T47D (cell line): Measurements from ENCODE around the gene PGP.
A peak's percentile ranks its signal among the peaks of the same experiment; 100 is the strongest.

Experiments
- DNase-seq, 2 experiments: peaks; one replicate each; pipeline versions ENCODE4 v3.0.0 to v3.0.0-alpha.2; 2011 to 2012; ENCODE audit warnings: low read depth in 1 of 2, low spot score in 1 of 2
- JUND ChIP-seq: IDR thresholded peaks from 2 replicates; pipeline ENCODE4 v1.6.1; 2012; ENCODE audit warnings: low read depth
- in situ Hi-C: cut with HindIII; loops from 2 replicates; pipeline ENCODE4 v1.10.0; 2016; ENCODE audit warnings: low sequenced_read_pairs, low pct_unique_long_range_greater_than_20kb

The PGP gene

DNA sequence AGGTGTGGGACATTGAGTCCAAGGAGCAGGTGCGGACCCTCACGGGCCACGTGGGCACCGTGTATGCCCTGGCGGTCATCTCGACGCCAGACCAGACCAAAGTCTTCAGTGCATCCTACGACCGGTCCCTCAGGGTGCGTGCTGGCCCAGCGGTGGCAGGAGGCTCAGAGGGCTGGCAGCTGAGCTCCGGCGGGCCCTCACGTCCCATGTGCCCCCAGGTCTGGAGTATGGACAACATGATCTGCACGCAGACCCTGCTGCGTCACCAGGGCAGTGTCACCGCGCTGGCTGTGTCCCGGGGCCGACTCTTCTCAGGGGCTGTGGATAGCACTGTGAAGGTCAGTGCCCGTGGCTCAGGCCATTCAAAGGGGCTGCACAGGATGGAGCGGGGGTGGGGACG lies 38.6 kb downstream of the PGP start:
- TF ChIP-seq JUND, result no peak
- no peak for DNase-seq
- in situ Hi-C loops, result no loop called here

- in situ Hi-C loops, result no loop called here
- TF ChIP-seq JUND, result no peak
- no peak for DNase-seq
Observed at GRCh38 chr16:2175454-2175853, 39.2 kb downstream of the PGP start.

DNA sequence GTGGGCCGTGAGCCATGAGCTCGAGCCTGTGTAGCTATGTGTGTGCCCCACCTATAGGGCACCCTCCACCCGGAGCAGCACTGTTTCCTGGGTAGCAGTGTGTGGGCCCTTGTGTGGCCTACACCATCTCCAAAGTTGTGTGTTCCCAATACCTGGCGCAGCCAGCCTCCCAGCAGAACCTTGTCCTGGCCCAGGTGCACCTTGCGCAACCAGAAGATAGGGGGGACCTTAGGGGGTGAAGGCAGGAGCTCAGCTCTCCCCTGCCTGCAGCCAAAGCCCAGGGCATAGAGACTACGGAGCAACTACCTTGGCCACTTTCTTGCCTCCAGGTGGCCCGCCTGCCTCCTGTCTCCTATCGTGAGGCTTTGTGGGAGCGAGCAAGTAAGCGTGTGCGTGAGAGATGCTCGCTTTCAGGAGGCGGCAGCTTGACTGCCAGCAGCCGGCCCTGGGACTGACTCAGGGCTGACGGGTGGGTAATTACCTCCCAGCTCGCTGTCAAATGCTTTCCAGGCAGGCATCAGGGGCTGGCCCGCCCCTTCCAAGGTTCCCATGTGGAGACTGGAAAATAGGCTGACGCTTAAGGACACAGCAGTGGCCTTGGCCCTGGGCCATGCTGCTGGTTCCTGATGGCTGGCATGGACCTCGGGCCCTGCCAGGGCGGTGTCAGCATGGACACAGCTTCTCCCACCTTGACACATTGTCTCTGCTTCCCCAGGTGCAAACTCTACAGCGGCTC lies 40.1 kb downstream of the PGP start:
- no peak for TF ChIP-seq JUND
- in situ Hi-C loops, result no loop called here
- DNase-seq, result no peak

DNA sequence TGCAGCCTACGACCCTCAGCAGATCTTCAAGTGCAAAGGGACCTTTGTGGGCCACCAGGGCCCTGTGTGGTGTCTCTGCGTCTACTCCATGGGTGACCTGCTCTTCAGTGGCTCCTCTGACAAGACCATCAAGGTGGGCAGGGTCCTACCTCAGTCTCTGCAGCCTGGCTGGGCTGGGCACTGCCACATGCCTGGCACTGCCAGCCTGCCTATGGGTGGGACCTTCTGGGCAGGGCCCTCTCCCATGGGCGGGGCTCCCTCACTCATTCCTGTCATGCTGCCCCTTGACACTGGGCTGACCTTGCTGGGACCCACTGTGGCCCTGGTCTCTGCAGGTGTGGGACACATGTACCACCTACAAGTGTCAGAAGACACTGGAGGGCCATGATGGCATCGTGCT lies 40.7 kb downstream of the PGP start:
- DNase-seq, result no peak
- TF ChIP-seq JUND, result no peak
- in situ Hi-C loops, result no loop called here

- no peak for TF ChIP-seq JUND
- DNase-seq, result no peak
- in situ Hi-C loops, result no loop called here
Observed at GRCh38 chr16:2173366-2173765, 41.3 kb downstream of the PGP start.

DNA sequence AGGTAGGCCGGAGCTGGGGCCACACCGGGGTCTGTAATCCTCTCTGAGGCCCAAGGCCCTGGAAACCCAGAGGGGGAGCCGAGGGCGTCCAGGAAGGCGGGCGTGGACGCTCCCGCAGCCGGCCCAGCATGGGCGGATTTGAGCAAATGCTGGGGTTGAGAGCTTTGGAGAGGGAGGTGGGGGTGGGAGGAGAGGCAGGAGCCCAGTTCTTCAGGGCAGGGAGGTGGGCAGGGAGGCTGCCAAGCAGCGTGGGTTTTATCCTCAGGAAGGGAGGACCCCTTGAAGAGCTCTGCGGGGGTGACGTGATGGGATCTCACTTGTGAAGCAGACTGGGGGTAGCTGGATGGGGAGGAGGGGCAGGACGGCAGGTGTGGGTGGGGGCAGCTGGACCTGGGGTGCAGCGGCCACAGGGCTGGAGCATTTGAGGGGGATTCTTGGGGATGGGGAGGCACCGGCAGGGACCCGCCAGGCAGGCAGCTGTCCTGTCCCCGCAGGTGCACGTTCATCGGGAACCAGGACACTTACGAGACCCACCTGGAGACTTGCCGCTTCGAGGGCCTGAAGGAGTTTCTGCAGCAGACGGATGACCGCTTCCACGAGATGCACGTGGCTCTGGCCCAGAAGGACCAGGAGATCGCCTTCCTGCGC lies 41.8 kb downstream of the PGP start:
- no peak for DNase-seq
- in situ Hi-C loops, result no loop called here
- TF ChIP-seq JUND, result no peak

DNA sequence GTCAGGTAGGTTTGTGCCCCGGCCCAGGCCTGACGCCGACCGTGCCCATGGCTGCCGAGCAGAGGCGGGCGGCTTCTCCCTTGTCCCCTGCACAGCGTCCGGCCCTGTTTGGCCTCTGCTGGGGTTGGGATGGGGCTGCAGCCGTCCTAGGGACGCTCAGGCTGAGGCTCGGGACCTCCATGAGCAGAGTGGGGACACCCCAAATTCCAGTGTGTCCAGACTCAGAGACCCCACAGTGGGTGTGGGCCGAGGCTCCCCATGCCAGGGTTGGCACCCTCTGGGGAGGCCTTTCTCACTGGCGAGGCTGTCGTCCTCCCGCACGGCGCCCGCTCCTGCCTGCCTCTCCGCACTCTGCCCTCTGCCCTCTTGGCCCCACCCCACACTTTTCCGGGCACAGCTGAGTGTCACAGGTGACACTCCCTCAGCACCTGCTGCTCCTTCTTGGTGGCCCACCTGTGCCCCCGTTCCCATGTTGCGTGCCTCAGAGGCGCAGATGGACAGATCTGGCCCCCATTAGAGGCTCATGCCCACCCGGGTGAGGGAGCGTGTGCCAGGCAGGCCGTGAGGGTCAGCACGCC lies 43.0 kb downstream of the PGP start:
- no peak for TF ChIP-seq JUND
- no peak for DNase-seq
- in situ Hi-C loops, result no loop called here

DNA sequence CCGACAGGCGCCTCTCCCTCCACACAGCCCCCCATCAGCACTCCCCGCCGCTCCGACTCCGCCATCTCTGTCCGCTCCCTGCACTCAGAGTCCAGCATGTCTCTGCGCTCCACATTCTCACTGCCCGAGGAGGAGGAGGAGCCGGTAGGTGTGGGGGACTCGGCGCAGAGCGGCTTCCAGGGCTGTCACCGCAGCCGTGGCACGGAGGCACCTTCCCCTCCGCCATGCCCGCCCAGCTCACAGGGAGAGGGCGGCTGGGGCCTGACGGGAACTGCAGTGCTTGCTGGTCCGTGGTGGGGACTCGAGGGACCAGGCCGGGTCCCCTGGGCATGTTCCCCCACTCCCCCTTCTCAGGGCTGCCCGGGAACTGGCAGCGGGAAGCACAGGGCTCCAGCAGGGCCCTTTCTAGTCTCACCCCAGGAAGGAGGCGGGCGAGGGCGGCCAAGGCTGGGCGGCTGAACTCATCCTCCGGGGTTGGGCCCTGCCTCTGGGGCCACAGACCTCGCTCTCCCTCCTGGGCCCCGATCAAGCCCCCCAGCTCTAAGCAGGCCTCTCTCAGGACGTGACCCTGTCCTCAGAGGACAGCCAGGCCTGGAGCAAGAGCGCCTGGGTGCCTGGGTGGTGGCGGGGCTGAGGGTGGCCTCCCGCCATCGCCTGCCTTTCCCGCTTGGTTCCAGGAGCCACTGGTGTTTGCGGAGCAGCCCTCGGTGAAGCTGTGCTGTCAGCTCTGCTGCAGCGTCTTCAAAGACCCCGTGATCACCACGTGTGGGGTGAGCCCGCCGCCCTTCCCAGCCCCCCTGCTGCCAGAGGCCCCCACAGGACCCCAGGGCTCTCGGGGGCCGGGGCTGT lies 43.8 kb downstream of the PGP start:
- in situ Hi-C loops, result no loop called here
- TF ChIP-seq JUND, result no peak
- DNase-seq, result no peak

- no peak for TF ChIP-seq JUND
- no peak for DNase-seq
- in situ Hi-C loops, result no loop called here
Observed at GRCh38 chr16:2170080-2170479, 44.6 kb downstream of the PGP start.

- TF ChIP-seq JUND, result no peak
- no peak for DNase-seq
- in situ Hi-C loops, result no loop called here
Observed at GRCh38 chr16:2167068-2167638, 47.5 kb downstream of the PGP start.

DNA sequence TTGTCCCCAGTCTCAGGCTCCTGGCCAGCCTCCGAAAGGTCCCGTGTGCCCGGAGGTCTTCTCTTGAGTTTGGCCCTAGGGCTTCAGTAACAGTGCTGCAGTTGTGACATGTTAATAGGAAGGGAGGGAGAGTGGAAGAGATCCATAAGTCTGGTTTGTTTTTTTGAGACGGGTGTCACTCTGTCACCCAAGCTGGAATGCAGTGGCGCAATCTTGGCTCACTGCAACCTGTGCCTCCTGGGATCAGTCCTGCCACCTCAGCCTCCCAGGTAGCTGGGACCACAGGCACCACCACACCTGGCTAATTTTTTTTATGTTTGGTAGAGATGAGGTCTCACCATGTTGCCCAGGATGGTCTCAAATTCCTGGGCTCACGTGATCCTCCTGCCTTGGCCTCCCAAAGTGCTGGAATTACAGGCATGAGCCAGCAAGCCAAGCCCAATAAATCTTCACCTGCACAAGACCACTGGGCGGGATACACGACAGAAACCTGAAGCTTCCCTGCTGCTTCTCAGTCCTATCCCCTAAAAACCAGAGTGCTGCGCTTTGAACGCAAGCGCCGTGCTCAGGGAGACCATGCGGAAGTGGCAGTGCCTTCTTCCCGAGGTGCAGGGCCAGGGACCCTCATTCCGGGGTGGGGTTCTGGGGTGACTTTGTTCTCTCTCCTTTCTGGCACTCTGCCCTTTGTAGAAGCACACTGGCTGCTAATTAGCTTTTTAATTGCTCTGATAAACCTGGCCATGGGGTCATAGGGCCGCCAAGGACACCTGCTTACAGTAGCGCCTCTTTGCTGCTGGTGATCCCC lies 48.2 kb downstream of the PGP start:
- in situ Hi-C loops, result no loop called here
- no peak for TF ChIP-seq JUND

GRCh38 chr16:2165861-2166260 lies 48.8 kb downstream of the PGP start:
- in situ Hi-C loops, result no loop called here
- DNase-seq, result no peak
- no peak for TF ChIP-seq JUND

More for the DNA sequence above, 48.2 kb downstream of the PGP start:
- DNase-seq, result peak in 1 of 2 experiments; percentile 20
